NCI-H1930 (cell line): Measurements from ENCODE around the gene CCDC194.

Experiments
- DNase-seq, 2 experiments: peaks; one replicate each; lab custom pipeline; 2025; lab: John Stamatoyannopoulos, UW

CCDC194 gene

GRCh38 chr19:17406046-17406886 lies 12.3 kb upstream of the CCDC194 start:
- DNase-seq = no peak

- no peak for DNase-seq
These were observed 11.5 kb upstream of the CCDC194 start, which contains the start of gene BST2 for GRCh38 chr19:17405250-17406045. Gene BST2 (minus strand): TSS chr19:17405630. CDS start chr19:17405575, 55 bp downstream.

GRCh38 chr19:17404621-17405249 lies 10.7 kb upstream of the CCDC194 start:
- no peak for DNase-seq

- DNase-seq = no peak
These were observed 10.0 kb upstream of the CCDC194 start for GRCh38 chr19:17404015-17404414.

GRCh38 chr19:17402982-17403855 lies 9.2 kb upstream of the CCDC194 start:
- no peak for DNase-seq

- DNase-seq = no peak
These were observed 7.6 kb upstream of the CCDC194 start for GRCh38 chr19:17401628-17402027.

- DNase-seq = no peak
These were observed 5.0 kb upstream of the CCDC194 start for GRCh38 chr19:17398902-17399527.

GRCh38 chr19:17394891-17395415 lies 957 bp upstream of the CCDC194 start:
- DNase-seq = no peak

- no peak for DNase-seq
These were observed 994 bp downstream of the CCDC194 start for GRCh38 chr19:17393002-17393401.

GRCh38 chr19:17391371-17392151 lies 2.4 kb downstream of the CCDC194 start:
- no peak for DNase-seq

- DNase-seq = peak; percentile 81 to 88
These were observed 3.2 kb downstream of the CCDC194 start for GRCh38 chr19:17390665-17391370.

- no peak for DNase-seq
These were observed 3.9 kb downstream of the CCDC194 start for GRCh38 chr19:17389957-17390664.

GRCh38 chr19:17389288-17389687 lies 4.7 kb downstream of the CCDC194 start:
- DNase-seq = no peak

GRCh38 chr19:17385878-17386611 lies 8.0 kb downstream of the CCDC194 start:
- DNase-seq = peak; percentile 1 to 28

- DNase-seq = no peak
These were observed 13.4 kb downstream of the CCDC194 start for GRCh38 chr19:17380426-17381138.

- no peak for DNase-seq
These were observed 14.8 kb downstream of the CCDC194 start for GRCh38 chr19:17379221-17379631.

GRCh38 chr19:17378271-17378670 lies 15.7 kb downstream of the CCDC194 start:
- no peak for DNase-seq
